DOHH2 (cell line): Measurements from ENCODE around the gene LIMS3.
"Not testable (repeated sequence)": the region's sequence is repeated elsewhere in the genome, so short reads cannot be mapped to it uniquely, and the experiment has no call there.

ENCODE experiments used
- EZH2phosphoT487 ChIP-seq: fragments of 200-600 bp; sonication (generic); IDR thresholded peaks from 2 replicates; pipeline ENCODE4 v1.6.1; 2017; ENCODE audit warnings: borderline replicate concordance, mild to moderate bottlenecking, antibody characterized with exemption, low read length, moderate library complexity, mixed read lengths
- TF ChIP-seq, protein P1 (sequence below): fragments of 200-600 bp; sonication (generic); IDR thresholded peaks from one replicate; pipeline ENCODE4 v1.5.1; 2014; ENCODE audit warnings: antibody characterized with exemption, mild to moderate bottlenecking, low read depth, low read length; ENCODE audit not compliant: poor library complexity, severe bottlenecking

DNA sequence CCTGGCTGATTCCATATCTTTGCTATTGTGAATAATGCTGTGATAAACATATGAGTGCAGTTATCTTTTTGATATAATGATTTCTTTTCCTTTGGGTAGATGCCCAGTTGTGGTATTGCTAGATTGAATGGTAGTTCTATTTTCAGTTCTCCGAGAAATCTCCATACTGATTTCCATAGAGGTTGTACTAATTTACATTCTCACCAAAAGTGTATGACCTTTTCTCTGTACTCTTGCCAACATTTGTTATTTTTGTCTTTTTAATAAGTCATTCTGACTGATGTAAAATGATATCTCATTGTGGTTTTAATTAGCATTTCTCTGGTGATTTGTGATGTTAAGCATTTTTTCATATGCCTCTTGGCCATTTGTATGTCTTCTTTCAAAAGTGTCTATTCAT is 16.4 kb upstream of the LIMS3 start:
- TF ChIP-seq, protein P1, sequence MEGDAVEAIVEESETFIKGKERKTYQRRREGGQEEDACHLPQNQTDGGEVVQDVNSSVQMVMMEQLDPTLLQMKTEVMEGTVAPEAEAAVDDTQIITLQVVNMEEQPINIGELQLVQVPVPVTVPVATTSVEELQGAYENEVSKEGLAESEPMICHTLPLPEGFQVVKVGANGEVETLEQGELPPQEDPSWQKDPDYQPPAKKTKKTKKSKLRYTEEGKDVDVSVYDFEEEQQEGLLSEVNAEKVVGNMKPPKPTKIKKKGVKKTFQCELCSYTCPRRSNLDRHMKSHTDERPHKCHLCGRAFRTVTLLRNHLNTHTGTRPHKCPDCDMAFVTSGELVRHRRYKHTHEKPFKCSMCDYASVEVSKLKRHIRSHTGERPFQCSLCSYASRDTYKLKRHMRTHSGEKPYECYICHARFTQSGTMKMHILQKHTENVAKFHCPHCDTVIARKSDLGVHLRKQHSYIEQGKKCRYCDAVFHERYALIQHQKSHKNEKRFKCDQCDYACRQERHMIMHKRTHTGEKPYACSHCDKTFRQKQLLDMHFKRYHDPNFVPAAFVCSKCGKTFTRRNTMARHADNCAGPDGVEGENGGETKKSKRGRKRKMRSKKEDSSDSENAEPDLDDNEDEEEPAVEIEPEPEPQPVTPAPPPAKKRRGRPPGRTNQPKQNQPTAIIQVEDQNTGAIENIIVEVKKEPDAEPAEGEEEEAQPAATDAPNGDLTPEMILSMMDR: not testable (repeated sequence)
- not testable (repeated sequence) for TF ChIP-seq EZH2phosphoT487
